Caco-2 (cell line): Measurements from ENCODE around the gene PARD6G. TPM values are rescaled to one million over a fixed set of nuclear protein-coding genes. Genes with fewer than 3 reads are reported as not detected.

Experiments used
- BruUV-seq: library from RNA; stranded (reverse); fragments of 400-500 nt; replicated peaks from 2 replicates; lab custom pipeline; 2021; lab: Mats Ljungman, UMichigan
- CTCF ChIA-PET: fragments of 300-600 bp; sonication (Branson Sonifier 250); formaldehyde crosslinking; loops from one replicate; lab custom pipeline; 2022; ENCODE audit warnings: antibody characterized with exemption; lab: Charles Lee
- POLR2A ChIA-PET: fragments of 300-600 bp; sonication (Branson Sonifier 250); formaldehyde crosslinking; loops from one replicate; lab custom pipeline; 2022; ENCODE audit warnings: antibody characterized with exemption; lab: Charles Lee
- DNase-seq, 2 experiments: peaks; one replicate each; pipeline versions ENCODE4 v3.0.0 to v3.0.0-alpha.2; 2020 to 2022
- H3K27me3 ChIP-seq: replicated peaks from 2 replicates; pipeline ENCODE4 v1.6.0; 2011; ENCODE audit warnings: low read length; ENCODE audit not compliant: control insufficient read depth, insufficient read depth
- H3K36me3 ChIP-seq: 2 replicates; pipeline ENCODE4 v1.5.1; 2011; ENCODE audit warnings: low read length; ENCODE audit not compliant: control insufficient read depth, insufficient read depth
- H3K4me1 ChIP-seq: fragments of 250-450 bp; sonication (Bioruptor Pico); 2 replicates; pipeline ENCODE4 v1.5.1; 2020; ENCODE audit warnings: mild to moderate bottlenecking
- H3K4me3 ChIP-seq: 2 replicates; pipeline ENCODE4 v1.5.1; 2011; ENCODE audit warnings: low read depth, mild to moderate bottlenecking, control low read depth, low read length
- H3K9me3 ChIP-seq: fragments of 250-450 bp; sonication (Bioruptor Pico); 2 replicates; pipeline ENCODE4 v1.5.1; 2020; ENCODE audit warnings: mild to moderate bottlenecking, moderate library complexity
- H3K27ac Mint-ChIP-seq: one replicate; pipeline ENCODE4 v1.8.0; 2022; ENCODE audit warnings: mixed read lengths; ENCODE audit not compliant: unreplicated experiment
- H3K27me3 Mint-ChIP-seq: one replicate; pipeline ENCODE4 v1.8.0; 2022; ENCODE audit warnings: mixed read lengths; ENCODE audit not compliant: insufficient read depth, unreplicated experiment
- H3K36me3 Mint-ChIP-seq: one replicate; pipeline ENCODE4 v1.8.0; 2022; ENCODE audit warnings: mild to moderate bottlenecking, mixed read lengths; ENCODE audit not compliant: insufficient read depth, unreplicated experiment
- H3K4me1 Mint-ChIP-seq: one replicate; pipeline ENCODE4 v1.8.0; 2022; ENCODE audit warnings: low read depth, mixed read lengths; ENCODE audit not compliant: unreplicated experiment
- H3K4me3 Mint-ChIP-seq: one replicate; pipeline ENCODE4 v1.8.0; 2022; ENCODE audit warnings: mild to moderate bottlenecking, moderate library complexity, mixed read lengths; ENCODE audit not compliant: unreplicated experiment
- H3K9me3 Mint-ChIP-seq: one replicate; pipeline ENCODE4 v1.8.0; 2022; ENCODE audit warnings: mixed read lengths; ENCODE audit not compliant: unreplicated experiment
- intact Hi-C: fragments of 100-400 bp; cut with micrococcal nuclease; formaldehyde crosslinking; loops from one replicate; pipeline ENCODE4 v1.10.0; 2022; ENCODE audit not compliant: unreplicated experiment
- total RNA-seq: library from RNA; stranded (reverse); gene quantifications from 2 replicates; pipeline ENCODE4 v1.2.3, GENCODE V29; 2022
- TF ChIP-seq, protein P1 (sequence below), 2 experiments: fragments of 200-600 bp in 1 of 2; IDR thresholded peaks; 1 replicate in 1 of 2; 2 replicates in 1 of 2; pipeline versions ENCODE4 v1.5.1 to v1.8.0; 2011 to 2022; ENCODE audit warnings: antibody characterized with exemption in 1 of 2, control low read depth in 1 of 2, inconsistent platforms in 1 of 2, low read depth in 1 of 2, low read length in 1 of 2, mild to moderate bottlenecking in 1 of 2, moderate library complexity in 1 of 2; ENCODE audit not compliant: insufficient read depth in 1 of 2, severe bottlenecking in 1 of 2, unreplicated experiment in 1 of 2

PARD6G gene
- total RNA-seq, 1 experiment from 2014 or later, result 1.3 TPM

- H3K27me3 ChIP-seq, result no peaks in the 10 kb centered on the region
Measured at GRCh38 chr18:80202264-80202998, 44.9 kb downstream of the PARD6G start.

GRCh38 chr18:80201739-80202138, 45.6 kb downstream of the PARD6G start:
- H3K27ac Mint-ChIP-seq, result no peak overlapping the region
- no peak for DNase-seq
- no TSS peak for BruUV-seq
- H3K9me3 Mint-ChIP-seq, result no peaks in the 10 kb centered on the region
- Histone ChIP-seq H3K36me3 (no peaks in the 10 kb centered on the region), H3K4me3 (no peak overlapping the region), H3K4me1 (no peaks in the 10 kb centered on the region), H3K9me3 (no peaks in the 10 kb centered on the region), H3K27me3 (no peaks in the 10 kb centered on the region)
- TF ChIP-seq, protein P1, sequence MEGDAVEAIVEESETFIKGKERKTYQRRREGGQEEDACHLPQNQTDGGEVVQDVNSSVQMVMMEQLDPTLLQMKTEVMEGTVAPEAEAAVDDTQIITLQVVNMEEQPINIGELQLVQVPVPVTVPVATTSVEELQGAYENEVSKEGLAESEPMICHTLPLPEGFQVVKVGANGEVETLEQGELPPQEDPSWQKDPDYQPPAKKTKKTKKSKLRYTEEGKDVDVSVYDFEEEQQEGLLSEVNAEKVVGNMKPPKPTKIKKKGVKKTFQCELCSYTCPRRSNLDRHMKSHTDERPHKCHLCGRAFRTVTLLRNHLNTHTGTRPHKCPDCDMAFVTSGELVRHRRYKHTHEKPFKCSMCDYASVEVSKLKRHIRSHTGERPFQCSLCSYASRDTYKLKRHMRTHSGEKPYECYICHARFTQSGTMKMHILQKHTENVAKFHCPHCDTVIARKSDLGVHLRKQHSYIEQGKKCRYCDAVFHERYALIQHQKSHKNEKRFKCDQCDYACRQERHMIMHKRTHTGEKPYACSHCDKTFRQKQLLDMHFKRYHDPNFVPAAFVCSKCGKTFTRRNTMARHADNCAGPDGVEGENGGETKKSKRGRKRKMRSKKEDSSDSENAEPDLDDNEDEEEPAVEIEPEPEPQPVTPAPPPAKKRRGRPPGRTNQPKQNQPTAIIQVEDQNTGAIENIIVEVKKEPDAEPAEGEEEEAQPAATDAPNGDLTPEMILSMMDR (IDR thresholded peaks at IDR 0.05; ENCODE audit: insufficient read depth in 1 of 2, low read depth in 1 of 2, low read length in 1 of 2, severe bottlenecking in 1 of 2, unreplicated experiment in 1 of 2), result no peak
- H3K27me3 Mint-ChIP-seq, result peaks cover 2% of the 10 kb centered on the region
- POLR2A ChIA-PET, result no interaction called here
- H3K4me3 Mint-ChIP-seq, result no peak overlapping the region
- intact Hi-C loops, result no loop called here
- H3K4me1 Mint-ChIP-seq, result no peaks in the 10 kb centered on the region
- CTCF ChIA-PET, result no interaction called here
- H3K36me3 Mint-ChIP-seq, result no peaks in the 10 kb centered on the region

More at GRCh38 chr18:80202264-80202998, 44.9 kb downstream of the PARD6G start:
- H3K4me3 Mint-ChIP-seq, result no peak overlapping the region
- H3K27me3 Mint-ChIP-seq, result peaks cover 2% of the 10 kb centered on the region
- Histone ChIP-seq H3K4me1 (no peaks in the 10 kb centered on the region), H3K36me3 (no peaks in the 10 kb centered on the region), H3K4me3 (no peak overlapping the region), H3K9me3 (no peaks in the 10 kb centered on the region)
- H3K27ac Mint-ChIP-seq, result no peak overlapping the region
- intact Hi-C loops, result no loop called here
- TF ChIP-seq, protein P1 (IDR thresholded peaks at IDR 0.05; ENCODE audit: insufficient read depth in 1 of 2, low read depth in 1 of 2, low read length in 1 of 2, severe bottlenecking in 1 of 2, unreplicated experiment in 1 of 2), result no peak
- no peaks in the 10 kb centered on the region for H3K36me3 Mint-ChIP-seq
- ChIA-PET POLR2A (no interaction called here), CTCF (no interaction called here)
- DNase-seq, result no peak
- no peaks in the 10 kb centered on the region for H3K9me3 Mint-ChIP-seq
- no TSS peak for BruUV-seq
- no peaks in the 10 kb centered on the region for H3K4me1 Mint-ChIP-seq

DNA sequence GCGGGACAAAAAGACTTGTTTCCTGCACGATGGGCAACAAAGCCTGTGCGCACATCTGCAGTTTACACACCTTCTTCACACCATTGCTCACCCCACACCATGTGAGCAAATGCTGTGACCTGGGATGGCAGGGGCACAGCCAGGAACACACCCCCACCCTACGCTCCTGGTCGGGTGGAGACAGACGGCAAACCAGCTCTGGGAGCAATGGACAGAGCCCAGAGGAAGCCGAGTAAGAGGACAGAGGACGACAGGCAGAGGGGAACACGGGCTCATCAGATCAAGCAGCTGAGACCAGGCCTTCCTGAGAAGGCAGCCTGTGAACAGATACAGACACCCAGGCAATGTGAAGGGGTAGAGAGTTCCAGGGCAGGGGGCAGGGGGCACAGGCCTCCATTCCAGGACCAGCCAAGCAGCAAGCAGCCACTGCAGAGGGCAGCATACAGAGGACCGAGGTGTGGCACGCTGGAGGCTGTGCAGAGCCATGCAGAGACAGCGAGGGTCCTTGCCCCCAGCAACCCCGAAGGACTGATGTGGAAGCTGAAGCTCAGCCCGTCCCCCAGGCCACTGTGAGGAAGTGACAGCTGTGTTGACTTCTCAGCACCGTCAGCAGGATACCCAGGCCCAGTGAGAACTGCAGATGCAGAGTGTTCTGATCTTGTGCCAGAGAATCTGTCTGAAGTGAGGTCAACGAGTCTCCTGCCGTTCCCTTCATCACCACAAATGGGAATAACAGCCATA, 46.2 kb downstream of the PARD6G start:
- H3K9me3 Mint-ChIP-seq, result no peaks in the 10 kb centered on the region
- Histone ChIP-seq H3K27me3 (no peaks in the 10 kb centered on the region), H3K4me3 (no peak overlapping the region), H3K4me1 (no peaks in the 10 kb centered on the region), H3K36me3 (no peaks in the 10 kb centered on the region), H3K9me3 (no peaks in the 10 kb centered on the region)
- H3K27ac Mint-ChIP-seq, result no peak overlapping the region
- CTCF ChIA-PET, result interaction anchor here (1.1 kb wide), 1 partner anchor 54 kb away, joined by 3 read pairs; no protein-coding TSS in a partner anchor
- no peak for DNase-seq
- H3K36me3 Mint-ChIP-seq, result no peaks in the 10 kb centered on the region
- BruUV-seq, result no TSS peak
- H3K27me3 Mint-ChIP-seq, result peaks cover 2% of the 10 kb centered on the region
- TF ChIP-seq, protein P1 (IDR thresholded peaks at IDR 0.05; ENCODE audit: insufficient read depth in 1 of 2, low read depth in 1 of 2, low read length in 1 of 2, severe bottlenecking in 1 of 2, unreplicated experiment in 1 of 2), result no peak
- intact Hi-C loops, result no loop called here
- no peaks in the 10 kb centered on the region for H3K4me1 Mint-ChIP-seq
- no peak overlapping the region for H3K4me3 Mint-ChIP-seq
- POLR2A ChIA-PET, result no interaction called here
